ENCODE measurements around the gene ZNF135. TPM values are rescaled to one million over a fixed set of nuclear protein-coding genes. Genes with fewer than 3 reads are reported as not detected.

The ZNF135 gene
- total and polyA plus RNA-seq, 9 donors, result 9.0 to 17.5 (median 13.9) TPM

DNA sequence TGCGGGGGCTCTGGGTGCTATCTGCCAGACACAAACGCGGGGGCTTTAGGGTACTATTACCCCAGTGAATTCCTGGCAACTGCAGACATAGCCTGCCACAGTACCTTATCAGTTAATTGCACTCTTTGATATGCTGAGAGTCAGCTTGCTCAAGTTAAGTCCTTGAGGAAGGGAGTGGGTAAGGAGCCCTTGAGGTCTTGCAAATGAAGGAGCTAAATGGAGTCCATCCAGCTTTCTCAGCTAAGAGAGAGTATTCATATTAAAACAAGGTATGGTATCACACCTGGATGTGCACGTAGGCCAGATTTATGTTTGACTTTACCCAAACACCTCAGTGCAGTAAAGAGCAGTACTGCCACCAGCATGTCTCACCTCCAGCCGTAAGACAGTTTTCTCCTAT is 44.9 kb upstream of the ZNF135 start:
- TF ChIP-seq, protein P1, sequence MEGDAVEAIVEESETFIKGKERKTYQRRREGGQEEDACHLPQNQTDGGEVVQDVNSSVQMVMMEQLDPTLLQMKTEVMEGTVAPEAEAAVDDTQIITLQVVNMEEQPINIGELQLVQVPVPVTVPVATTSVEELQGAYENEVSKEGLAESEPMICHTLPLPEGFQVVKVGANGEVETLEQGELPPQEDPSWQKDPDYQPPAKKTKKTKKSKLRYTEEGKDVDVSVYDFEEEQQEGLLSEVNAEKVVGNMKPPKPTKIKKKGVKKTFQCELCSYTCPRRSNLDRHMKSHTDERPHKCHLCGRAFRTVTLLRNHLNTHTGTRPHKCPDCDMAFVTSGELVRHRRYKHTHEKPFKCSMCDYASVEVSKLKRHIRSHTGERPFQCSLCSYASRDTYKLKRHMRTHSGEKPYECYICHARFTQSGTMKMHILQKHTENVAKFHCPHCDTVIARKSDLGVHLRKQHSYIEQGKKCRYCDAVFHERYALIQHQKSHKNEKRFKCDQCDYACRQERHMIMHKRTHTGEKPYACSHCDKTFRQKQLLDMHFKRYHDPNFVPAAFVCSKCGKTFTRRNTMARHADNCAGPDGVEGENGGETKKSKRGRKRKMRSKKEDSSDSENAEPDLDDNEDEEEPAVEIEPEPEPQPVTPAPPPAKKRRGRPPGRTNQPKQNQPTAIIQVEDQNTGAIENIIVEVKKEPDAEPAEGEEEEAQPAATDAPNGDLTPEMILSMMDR (IDR thresholded peaks at IDR 0.05), result no peak
- TF ChIP-seq EP300 (IDR thresholded peaks at IDR 0.05), result no peak
- TF ChIP-seq POLR2A (IDR thresholded peaks at IDR 0.05), result no peak
- no peak for DNase-seq
- 6 to 21% (median 14%) methylated on average over 5 of the region's 5 CpGs for WGBS, 3 donors
- Histone ChIP-seq H3K27me3 (no peaks in the 10 kb centered on the region), H3K27ac (no peak overlapping the region), H3K36me3 (no peaks in the 10 kb centered on the region), H3K4me3 (no peak overlapping the region), H3K9me3 (peaks cover 0 to 11% of the 10 kb centered on the region in 2 donors), H3K4me1 (ENCODE audit: insufficient read depth) (no peaks in the 10 kb centered on the region)
- intact Hi-C loops (cut with DNase I), result no loop called here

DNA sequence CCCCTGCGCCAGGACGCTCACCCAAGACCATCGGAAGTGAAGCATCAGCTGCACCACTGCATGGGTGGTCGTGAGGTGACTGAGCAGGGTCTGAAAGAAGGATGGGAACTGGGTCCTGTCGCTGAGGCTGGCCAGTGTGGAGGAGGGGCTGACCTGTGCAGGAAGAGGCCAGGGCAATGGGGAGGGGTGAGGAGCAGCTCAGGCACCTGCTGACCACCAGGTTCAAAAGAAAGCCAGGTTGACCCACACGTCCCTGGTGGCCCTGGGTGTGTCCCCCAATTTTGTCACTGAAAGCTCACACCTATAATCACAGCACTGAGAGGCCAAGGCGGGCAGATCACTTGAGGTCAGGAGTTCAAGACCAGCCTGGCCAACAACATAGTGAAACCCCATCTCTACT is 39.0 kb upstream of the ZNF135 start:
- 63 to 72% (median 67%) methylated on average over 7 of the region's 7 CpGs for WGBS, 3 donors
- no peaks in the 10 kb centered on the region for H3K9me3 ChIP-seq
- H3K4me3 ChIP-seq, result no peak overlapping the region
- no peak for DNase-seq
- H3K4me1 ChIP-seq (ENCODE audit: insufficient read depth), result no peaks in the 10 kb centered on the region
- TF ChIP-seq, protein P1 (IDR thresholded peaks at IDR 0.05), result no peak
- no peak for TF ChIP-seq POLR2A (IDR thresholded peaks at IDR 0.05)
- no peak for TF ChIP-seq EP300 (IDR thresholded peaks at IDR 0.05)
- H3K36me3 ChIP-seq, result no peaks in the 10 kb centered on the region
- H3K27ac ChIP-seq, result no peak overlapping the region
- no peaks in the 10 kb centered on the region for H3K27me3 ChIP-seq
- intact Hi-C loops (cut with DNase I), result loop anchor here in 2 of 4 donors (2.0 to 10.0 kb wide), 2 partner anchors 135 kb away; partner anchors contain the start of gene ZNF329 (in 1 of the 2)

DNA sequence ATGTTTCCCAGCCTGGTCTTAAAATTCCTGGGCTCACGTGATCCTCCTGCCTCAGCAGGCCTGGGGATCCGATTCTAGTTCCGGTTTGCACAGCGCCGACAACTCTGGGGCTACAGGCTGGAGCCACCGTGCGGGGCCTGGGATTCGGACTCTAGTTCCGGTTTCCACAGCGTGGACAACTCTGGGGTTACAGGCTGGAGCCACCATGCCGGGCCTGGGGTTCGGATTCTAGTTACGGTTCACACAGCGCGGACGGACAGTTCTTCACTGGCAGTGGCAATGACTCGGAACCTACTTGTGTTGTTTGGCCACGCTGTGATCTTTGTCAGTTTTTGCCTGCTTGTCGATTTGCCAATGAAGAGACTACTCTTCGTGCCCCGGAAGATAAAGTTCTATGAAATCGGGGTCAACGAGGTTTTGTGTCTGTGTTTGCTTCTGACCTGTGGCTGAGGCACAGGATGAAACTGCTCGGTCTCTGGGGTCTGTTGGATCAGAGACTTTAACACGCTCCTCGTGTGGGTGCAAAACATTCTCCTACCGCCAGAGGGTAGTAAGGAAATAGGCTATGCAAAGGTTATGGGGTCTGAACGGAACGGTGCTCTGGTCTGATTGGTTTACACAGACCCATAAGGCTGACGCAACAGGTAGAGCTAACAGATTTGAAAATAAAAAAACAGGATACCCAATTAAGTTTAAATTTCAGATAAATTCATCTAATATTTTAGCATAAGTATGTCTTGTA is 37.4 kb upstream of the ZNF135 start:
- 52 to 57% (median 56%) methylated on average over 30 of the region's 30 CpGs for WGBS, 3 donors
- DNase-seq, result peak in 3 of 5 donors; percentile 36 to 48 (median 46)
- H3K27me3 ChIP-seq, result no peaks in the 10 kb centered on the region
- TF ChIP-seq EP300 (IDR thresholded peaks at IDR 0.05) (no peak), POLR2A (IDR thresholded peaks at IDR 0.05) (no peak)
- TF ChIP-seq, protein P1 (IDR thresholded peaks at IDR 0.05), result peak in 1 of 3 donors; percentile 54
- no peaks in the 10 kb centered on the region for H3K9me3 ChIP-seq
- no peaks in the 10 kb centered on the region for H3K36me3 ChIP-seq
- no peaks in the 10 kb centered on the region for H3K4me1 ChIP-seq (ENCODE audit: insufficient read depth)
- no peak overlapping the region for H3K4me3 ChIP-seq
- intact Hi-C loops (cut with DNase I), result loop anchor here in 2 of 4 donors (2.0 to 10.0 kb wide), 2 partner anchors 133 kb away; partner anchors contain the start of gene ZNF329 (in 1 of the 2)
- H3K27ac ChIP-seq, result no peak overlapping the region

DNA sequence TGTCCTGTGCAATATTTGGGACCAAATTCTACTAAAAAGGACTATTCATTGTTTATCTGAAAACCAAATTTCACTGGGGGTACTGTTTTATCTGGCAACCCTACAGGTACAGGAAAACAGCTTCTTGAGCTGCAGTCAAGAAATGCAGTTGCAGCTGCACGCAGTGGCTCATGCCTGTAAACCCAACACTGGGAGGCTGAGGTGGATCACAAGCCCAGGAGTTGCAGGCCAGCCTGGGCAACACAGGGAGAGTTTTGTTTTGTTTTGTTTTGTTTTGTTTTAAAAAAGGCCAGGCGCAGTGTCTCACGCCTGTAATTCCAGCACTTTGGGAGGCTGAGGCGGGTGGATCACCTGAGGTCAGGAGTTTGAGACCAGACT is 36.8 kb upstream of the ZNF135 start:
- intact Hi-C loops (cut with DNase I), result loop anchor here in 1 of 4 donors (10.0 kb wide), 1 partner anchor 133 kb away; the partner anchor contains the start of gene ZNF329
- Histone ChIP-seq H3K9me3 (no peaks in the 10 kb centered on the region), H3K4me1 (ENCODE audit: insufficient read depth) (no peaks in the 10 kb centered on the region), H3K27ac (no peak overlapping the region), H3K4me3 (no peak overlapping the region), H3K27me3 (no peaks in the 10 kb centered on the region), H3K36me3 (no peaks in the 10 kb centered on the region)
- no peak for DNase-seq
- TF ChIP-seq, protein P1 (IDR thresholded peaks at IDR 0.05), result no peak
- TF ChIP-seq POLR2A (IDR thresholded peaks at IDR 0.05) (no peak), EP300 (IDR thresholded peaks at IDR 0.05) (no peak)
- WGBS, 3 donors, result 69 to 73% (median 72%) methylated on average over 4 of the region's 4 CpGs
